ENCODE measurements around the gene SEMA3C. TPM values are rescaled to one million over a fixed set of nuclear protein-coding genes. Genes with fewer than 3 reads are reported as not detected.

Gene SEMA3C
- total RNA-seq, 4 donors from 2014 or later: 117 to 181 (median 158) TPM

DNA sequence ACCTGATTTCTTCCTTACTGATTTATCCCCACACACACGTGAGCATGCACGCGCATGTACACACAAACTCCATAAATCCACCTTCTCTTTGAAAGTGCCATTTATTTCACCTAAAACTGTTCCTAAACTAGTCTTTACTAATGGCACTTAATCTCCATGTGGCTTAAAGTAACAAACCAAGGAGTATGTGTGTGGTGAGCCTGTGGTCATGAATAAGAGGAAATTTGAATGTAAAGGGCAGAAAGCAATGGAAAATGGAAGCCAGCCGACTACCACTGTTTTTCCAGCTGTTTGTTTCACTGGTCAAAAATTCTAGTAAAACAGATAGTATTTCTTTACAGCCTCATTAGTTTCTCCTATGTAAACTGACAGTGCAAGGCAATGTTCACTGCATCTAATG, 23.8 kb downstream of the SEMA3C start:
- no peak overlapping the region for H3K27ac ChIP-seq (replicated peaks in 1 of 4)
- H3K4me1 ChIP-seq: peaks cover 6 to 46% (median 28%) of the 10 kb centered on the region in 4 donors
- DNase-seq (ENCODE audit: extremely low spot score): no peak
- TF ChIP-seq CTCF (IDR thresholded peaks at IDR 0.05): no peak
- TF ChIP-seq POLR2AphosphoS5 (IDR thresholded peaks at IDR 0.05): no peak
- TF ChIP-seq EP300 (IDR thresholded peaks at IDR 0.05): no peak
- no peak for TF ChIP-seq POLR2A (IDR thresholded peaks at IDR 0.05; ENCODE audit: low read depth)
- no peaks in the 10 kb centered on the region for H3K27me3 ChIP-seq
- no peaks in the 10 kb centered on the region for H3K9me3 ChIP-seq
- H3K36me3 ChIP-seq: no peaks in the 10 kb centered on the region
- no peak overlapping the region for H3K4me3 ChIP-seq
- WGBS: 91% methylated on average over 4 of the region's 4 CpGs
- intact Hi-C loops (cut with DNase I): no loop called here

GRCh38 chr7:80891259-80891544, 27.6 kb downstream of the SEMA3C start:
- Histone ChIP-seq H3K27ac (replicated peaks in 1 of 4) (peak overlapping the region; percentile 11 to 67 (median 46)), H3K27me3 (no peaks in the 10 kb centered on the region), H3K4me3 (no peak overlapping the region), H3K4me1 (peaks cover 6 to 43% (median 28%) of the 10 kb centered on the region in 4 donors), H3K9me3 (no peaks in the 10 kb centered on the region), H3K36me3 (peaks cover 0 to 4% (median 1%) of the 10 kb centered on the region in 4 donors)
- intact Hi-C loops (cut with DNase I): no loop called here
- TF ChIP-seq POLR2A (IDR thresholded peaks at IDR 0.05; ENCODE audit: low read depth) (no peak), CTCF (IDR thresholded peaks at IDR 0.05) (no peak), EP300 (IDR thresholded peaks at IDR 0.05) (no peak), POLR2AphosphoS5 (IDR thresholded peaks at IDR 0.05) (no peak)
- no peak for DNase-seq (ENCODE audit: extremely low spot score)
- 100% methylated on average over 3 of the region's 3 CpGs for WGBS

- H3K36me3 ChIP-seq: peaks cover 0 to 4% (median 1%) of the 10 kb centered on the region in 4 donors
- H3K27me3 ChIP-seq: no peaks in the 10 kb centered on the region
- no peak for TF ChIP-seq CTCF (IDR thresholded peaks at IDR 0.05)
- TF ChIP-seq POLR2A (IDR thresholded peaks at IDR 0.05; ENCODE audit: low read depth): no peak
- TF ChIP-seq EP300 (IDR thresholded peaks at IDR 0.05): no peak
- no peak for TF ChIP-seq POLR2AphosphoS5 (IDR thresholded peaks at IDR 0.05)
- H3K4me3 ChIP-seq: peak overlapping the region in 1 of 4 donors; percentile 0
- intact Hi-C loops (cut with DNase I): no loop called here
- peaks cover 6 to 49% (median 33%) of the 10 kb centered on the region in 4 donors for H3K4me1 ChIP-seq
- no peak for DNase-seq (ENCODE audit: extremely low spot score)
- H3K27ac ChIP-seq (replicated peaks in 1 of 4): peak overlapping the region; percentile 11 to 67 (median 46)
- H3K9me3 ChIP-seq: no peaks in the 10 kb centered on the region
- 32% methylated on average over 4 of the region's 4 CpGs for WGBS
Observed at GRCh38 chr7:80890426-80891258, 28.2 kb downstream of the SEMA3C start.

- intact Hi-C loops (cut with DNase I): no loop called here
- Histone ChIP-seq H3K36me3 (peaks cover 0 to 4% (median 1%) of the 10 kb centered on the region in 4 donors), H3K4me3 (no peak overlapping the region), H3K27me3 (no peaks in the 10 kb centered on the region), H3K27ac (replicated peaks in 1 of 4) (no peak overlapping the region), H3K9me3 (no peaks in the 10 kb centered on the region), H3K4me1 (peaks cover 6 to 60% (median 44%) of the 10 kb centered on the region in 4 donors)
- WGBS: 98% methylated on average over 1 of the region's 1 CpG
- no peak for DNase-seq (ENCODE audit: extremely low spot score)
- TF ChIP-seq POLR2AphosphoS5 (IDR thresholded peaks at IDR 0.05) (no peak), EP300 (IDR thresholded peaks at IDR 0.05) (no peak), CTCF (IDR thresholded peaks at IDR 0.05) (no peak), POLR2A (IDR thresholded peaks at IDR 0.05; ENCODE audit: low read depth) (no peak)
Observed at GRCh38 chr7:80889525-80889924, 29.3 kb downstream of the SEMA3C start.
